NCI-H2107 treated with DMSO at 0.1 percent for 48 hours (cell line): ENCODE data around the gene PPEF1.
"Not testable (repeated sequence)": the region's sequence is repeated elsewhere in the genome, so short reads cannot be mapped to it uniquely, and the experiment has no call there.

Experiments used
- DNase-seq: peaks from one replicate; lab custom pipeline; 2025; ENCODE audit not compliant: unreplicated experiment; lab: John Stamatoyannopoulos, UW

The PPEF1 gene

DNA sequence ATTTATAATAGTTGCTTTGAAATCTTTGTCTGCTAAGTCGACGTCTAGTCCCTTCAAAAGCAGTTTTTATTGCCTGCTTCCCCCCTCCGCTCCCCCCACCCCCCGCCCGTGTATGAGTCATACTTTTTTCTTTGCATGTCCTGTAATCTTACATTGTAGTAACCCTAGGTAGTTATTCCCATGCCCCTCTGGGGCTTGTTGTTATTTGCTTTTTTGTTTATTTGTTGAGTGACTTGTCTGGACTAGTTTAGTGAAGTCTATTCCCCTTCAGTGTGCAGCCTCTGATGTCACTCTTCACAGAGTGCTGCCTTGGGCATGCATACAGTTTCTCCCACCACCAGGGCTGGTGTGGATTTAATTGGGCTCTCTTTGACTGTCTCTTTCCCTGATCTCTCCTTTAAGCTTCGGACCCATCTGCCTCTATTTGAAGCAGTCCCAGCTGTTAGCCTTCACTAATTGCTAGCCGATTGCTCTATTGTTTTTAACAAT is 86.2 kb downstream of the PPEF1 start:
- no peak for DNase-seq

DNA sequence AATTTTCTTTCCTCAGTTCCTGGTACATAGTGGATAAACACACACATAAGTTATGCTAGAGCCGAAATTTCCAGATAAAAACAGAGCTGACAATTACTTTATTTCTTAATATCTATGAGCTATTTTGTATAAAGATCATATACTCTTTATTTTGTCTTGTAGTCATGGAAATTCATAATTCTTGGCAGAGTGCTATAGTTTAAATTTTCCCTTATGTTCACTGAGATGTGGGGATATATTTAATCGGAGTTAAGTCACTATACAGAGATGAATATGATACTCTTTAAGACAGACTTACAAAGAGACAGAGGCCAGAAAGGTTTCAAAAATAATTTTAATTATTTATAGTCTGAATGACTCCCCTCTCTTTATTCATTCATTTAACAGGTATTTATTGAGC is 89.7 kb downstream of the PPEF1 start:
- DNase-seq, result no peak

GRCh38 chrX:18799911-18800310 is 92.5 kb downstream of the PPEF1 start:
- DNase-seq, result no peak

- no peak for DNase-seq
Measured at GRCh38 chrX:18809641-18810040, 102.2 kb downstream of the PPEF1 start.

DNA sequence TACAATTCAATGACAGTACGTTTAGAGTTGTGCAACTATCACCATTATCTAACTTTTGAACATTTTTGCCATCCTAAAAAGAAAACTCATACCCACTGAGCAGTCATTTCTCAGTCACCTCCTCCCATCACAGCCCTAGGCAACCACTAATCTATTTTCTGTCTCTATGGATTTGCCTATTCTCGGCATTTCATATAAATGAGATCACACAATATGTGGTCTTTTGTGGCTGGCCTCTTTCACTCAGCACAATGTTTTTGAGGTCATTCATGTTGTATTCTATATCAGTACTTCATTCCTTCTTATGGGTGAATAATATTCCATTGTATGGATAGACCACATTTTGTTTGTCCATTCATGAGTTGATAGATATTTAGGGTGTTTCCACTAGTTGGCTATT is 103.0 kb downstream of the PPEF1 start:
- DNase-seq, result no peak

GRCh38 chrX:18825375-18825774 is 117.9 kb downstream of the PPEF1 start:
- no peak for DNase-seq

GRCh38 chrX:18828832-18829404 is 121.5 kb downstream of the PPEF1 start:
- no peak for DNase-seq

- no peak for DNase-seq
Measured at GRCh38 chrX:18833071-18833731, 125.8 kb downstream of the PPEF1 start.

DNA sequence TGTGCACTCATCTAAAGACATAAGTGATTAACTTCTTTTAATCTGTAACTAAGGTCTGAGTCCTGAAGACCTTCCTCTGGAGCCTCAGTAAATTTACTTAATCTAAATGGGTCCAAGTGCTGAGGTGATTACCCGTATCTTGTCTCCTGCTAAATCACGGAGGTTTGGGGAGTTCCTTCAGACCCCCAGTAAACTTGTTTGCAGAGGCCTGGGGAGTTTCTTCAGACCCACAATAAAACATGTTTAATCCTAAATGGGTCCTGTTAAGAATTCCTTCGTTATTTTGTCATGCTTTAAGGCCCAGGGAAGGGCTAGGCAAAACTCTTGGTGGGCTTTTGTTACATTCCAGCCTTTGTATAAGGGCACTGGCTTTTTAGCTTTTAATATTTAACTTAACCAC is 140.5 kb downstream of the PPEF1 start:
- DNase-seq, result not testable (repeated sequence)

DNA sequence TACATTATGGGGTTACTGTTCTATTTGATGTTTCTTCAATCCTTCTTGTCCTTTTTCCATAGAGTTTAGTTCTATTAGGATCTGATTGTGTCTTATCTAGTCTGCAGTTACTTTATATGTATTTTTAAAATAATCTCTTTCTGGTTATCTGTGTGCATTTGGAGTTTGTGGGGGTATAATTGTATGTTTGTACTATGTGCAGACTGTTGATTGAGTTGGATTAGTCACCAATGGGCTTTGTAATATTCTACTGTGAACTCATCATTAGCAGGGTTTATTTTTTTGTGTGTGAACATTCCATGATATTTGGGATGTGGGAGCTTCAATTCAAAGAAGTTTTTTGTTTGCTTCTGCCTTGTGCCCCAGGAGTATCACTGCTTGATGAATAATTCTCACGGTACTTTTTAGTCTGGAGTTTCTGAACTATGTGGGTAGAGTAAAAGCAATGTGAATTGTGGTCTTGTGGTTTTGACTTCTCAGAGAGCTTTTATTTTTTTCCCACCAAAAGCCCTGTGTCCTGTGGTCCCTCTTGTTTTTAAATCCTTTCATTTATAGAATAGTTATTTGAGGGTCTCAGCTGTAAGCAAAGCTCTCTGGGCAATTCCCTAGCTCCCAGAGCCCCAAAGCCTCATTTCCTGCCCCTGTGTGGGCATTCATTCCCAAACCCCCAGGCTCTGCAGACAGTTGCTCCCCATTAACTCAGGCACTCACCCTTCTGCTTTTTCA is 148.6 kb downstream of the PPEF1 start:
- DNase-seq, result no peak

DNA sequence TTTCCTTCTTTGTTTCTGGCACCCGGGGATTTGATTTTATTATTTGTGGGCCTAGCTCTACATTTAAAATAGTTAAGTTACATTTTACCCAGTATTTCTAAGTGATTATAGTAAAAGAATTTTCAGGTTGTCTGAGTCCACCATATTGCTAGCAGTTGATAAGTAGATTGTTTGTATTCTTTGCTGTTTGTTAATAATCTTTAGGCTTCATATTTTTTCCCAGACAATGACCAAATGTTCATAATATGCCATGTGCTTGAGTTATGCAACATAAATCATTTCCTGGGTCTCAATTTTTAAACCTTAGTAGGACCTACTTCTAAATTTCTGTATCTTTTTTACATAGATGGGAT is 149.2 kb downstream of the PPEF1 start:
- DNase-seq, result no peak

GRCh38 chrX:18861511-18861910 is 154.1 kb downstream of the PPEF1 start:
- DNase-seq, result no peak

DNA sequence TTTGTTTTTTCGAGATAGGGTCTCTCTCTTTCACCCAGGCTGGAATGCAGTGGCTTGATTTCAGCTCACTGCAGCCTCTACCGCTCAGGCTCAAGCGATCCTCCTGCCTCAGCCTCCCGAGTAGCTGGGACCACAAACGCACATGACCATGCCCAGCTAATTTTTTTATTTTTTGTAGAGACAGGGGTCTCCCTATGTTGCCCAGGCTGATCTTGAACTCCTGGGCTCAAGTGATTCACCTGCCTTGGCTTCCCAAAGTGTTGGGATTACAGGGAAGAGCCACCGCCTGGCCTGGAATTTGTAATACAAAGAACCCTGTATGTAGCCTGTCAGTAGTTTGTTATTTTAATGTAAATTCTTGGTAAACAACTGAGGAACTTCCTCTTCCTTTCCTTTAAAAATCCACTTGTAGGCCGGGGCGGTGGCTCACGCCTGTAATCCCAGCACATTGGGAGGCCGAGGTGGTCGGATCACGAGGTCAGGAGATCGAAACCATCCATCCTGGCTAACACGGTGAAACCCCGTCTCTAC is 157.0 kb downstream of the PPEF1 start:
- no peak for DNase-seq

DNA sequence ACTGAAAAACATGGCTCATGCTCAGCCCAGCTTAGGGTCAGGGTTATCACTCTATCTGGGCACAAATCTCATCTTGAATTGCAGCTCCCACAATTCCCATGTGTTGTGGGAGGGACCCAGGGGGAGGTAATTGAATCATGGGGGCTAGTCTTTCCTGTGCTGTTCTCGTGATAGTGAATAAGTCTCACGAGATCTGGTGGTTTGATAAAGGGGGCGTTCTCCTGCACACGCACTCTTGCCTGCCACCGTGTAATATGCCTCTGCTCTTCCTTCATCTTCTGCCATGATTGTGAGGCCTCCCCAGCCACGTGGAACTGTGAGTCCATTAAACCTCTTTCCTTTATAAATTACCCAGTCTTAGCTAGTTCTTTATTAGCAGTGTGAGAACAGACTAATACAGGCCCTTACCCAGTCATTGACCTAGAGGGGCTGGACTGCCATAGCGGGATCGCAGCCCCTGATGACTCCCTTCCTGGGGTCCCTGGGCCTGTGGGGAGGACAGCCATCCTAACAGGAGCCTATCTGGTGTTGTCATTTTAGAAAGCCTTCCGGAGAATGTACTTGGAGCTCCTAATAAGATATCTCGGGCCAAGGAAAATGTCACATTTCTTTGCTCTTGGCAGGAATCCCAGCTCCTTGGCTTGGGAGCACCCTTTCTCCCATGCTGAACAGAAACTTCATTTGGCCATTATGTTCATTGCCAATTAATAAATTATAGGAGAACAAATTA is 163.9 kb downstream of the PPEF1 start:
- DNase-seq, result no peak

DNA sequence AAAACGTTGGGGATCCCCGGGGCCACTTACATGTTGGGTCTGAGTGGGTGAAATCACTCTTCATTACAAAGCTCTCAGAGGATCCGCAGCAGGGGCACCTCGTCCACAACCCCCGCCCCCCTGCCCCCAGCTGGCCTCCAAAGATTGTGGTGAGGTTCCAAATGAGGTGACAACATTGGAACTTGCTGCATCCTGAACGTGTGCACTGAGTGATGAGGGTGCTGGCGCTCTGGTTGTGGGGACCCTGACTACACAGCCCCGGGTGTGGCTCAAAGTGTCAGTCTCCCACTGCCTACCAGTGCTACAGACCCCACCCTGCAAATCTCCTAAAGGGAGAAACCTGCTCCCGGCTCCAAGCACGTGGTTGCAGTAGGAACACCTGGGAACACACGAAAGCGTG is 164.5 kb downstream of the PPEF1 start:
- no peak for DNase-seq

DNA sequence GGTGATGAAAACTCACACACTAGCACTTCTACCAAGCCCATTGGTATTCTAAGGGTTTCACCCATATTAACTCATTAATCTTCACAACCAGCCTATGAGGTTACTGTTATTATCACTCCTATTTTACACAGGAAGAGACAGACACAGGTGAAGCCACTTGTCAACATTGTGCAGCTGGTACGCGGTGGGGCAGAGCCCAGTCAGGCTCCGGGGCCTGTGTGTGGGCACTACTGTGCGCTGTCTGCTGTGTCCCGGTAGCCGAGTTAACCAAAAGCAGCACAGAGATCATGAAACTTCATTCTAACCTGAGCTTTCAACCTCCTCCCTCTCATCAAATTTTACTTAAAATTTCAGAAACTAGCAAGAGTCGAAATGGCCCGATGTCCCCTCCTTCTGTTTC is 165.2 kb downstream of the PPEF1 start:
- no peak for DNase-seq

DNA sequence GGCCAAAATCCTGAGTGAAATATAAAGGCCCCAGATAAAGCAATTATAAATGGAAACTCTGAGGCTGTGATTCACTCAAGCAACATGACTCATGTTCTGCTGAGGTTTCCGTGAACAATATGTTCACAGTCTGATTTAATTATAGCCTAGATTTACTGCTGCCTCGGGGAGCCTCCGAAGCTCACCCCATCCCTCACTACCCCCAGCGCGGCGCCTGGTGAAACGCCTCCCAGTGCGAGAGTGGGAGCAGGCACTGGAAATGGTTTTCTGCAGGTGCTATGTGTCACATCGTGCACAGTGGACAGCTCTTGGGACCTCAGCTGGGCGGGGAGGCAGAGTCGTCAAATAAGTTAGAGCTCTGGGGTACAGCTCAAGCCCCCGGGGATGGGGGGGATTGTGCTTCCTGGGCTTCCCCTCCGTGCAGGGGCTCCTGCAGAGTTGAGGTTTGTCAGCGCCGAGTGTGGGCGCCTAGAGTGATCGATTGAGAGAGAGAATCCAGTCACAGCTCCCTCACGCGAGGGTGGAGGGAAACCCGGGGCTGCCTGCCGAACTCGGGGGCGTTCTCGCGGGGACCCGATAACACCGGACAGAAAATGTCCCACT is 165.8 kb downstream of the PPEF1 start:
- DNase-seq, result no peak

DNA sequence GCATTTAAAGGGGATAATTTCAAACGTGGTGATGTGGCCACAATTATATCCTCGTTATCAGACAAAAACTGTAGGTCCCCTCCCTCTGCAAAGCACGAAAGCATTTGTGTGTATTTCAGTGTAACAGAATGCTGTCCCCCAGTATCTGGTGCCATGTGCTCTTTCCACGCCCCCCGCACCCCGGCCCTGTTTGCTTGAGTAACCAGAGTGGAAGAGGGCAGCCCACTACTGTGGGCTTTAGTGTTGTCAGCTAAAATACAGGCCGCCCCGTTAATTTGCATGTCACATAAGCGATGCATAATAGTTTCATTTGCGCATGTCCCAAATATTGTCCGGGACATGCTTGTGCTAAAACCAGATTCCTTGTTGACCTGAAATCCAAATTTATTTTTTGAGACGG is 166.4 kb downstream of the PPEF1 start:
- DNase-seq, result no peak

- DNase-seq, result no peak
Measured at GRCh38 chrX:18874560-18875255, 167.3 kb downstream of the PPEF1 start.

GRCh38 chrX:18875256-18875878 is 167.9 kb downstream of the PPEF1 start:
- peak; percentile 5 for DNase-seq
